Endothelial cell of umbilical vein (primary cell): ENCODE results near the gene RPS6KA4. TPM values are rescaled to one million over a fixed set of nuclear protein-coding genes. Genes with fewer than 3 reads are reported as not detected.

ENCODE experiments used
- BruUV-seq: library from RNA; stranded (reverse); fragments of 400-500 nt; replicated peaks from 2 replicates; lab custom pipeline; 2021; lab: Mats Ljungman, UMichigan
- CTCF ChIA-PET: fragments of 300-600, 350-600 bp; sonication (Branson Sonifier 250); formaldehyde crosslinking; loops from one replicate; lab custom pipeline; 2021; ENCODE audit warnings: antibody characterized with exemption, inconsistent platforms; lab: Charles Lee
- POLR2A ChIA-PET: fragments of 300-600, 350-600 bp; sonication (Branson Sonifier 250); formaldehyde crosslinking; loops from one replicate; lab custom pipeline; 2021; ENCODE audit warnings: antibody characterized with exemption, inconsistent platforms; lab: Charles Lee
- DNase-seq: peaks from one replicate; pipeline ENCODE4 v3.0.0-alpha.2; 2011; ENCODE audit warnings: low read depth, low spot score
- FAIRE-seq: peaks from 2 replicates; lab custom pipeline; 2011; peaks lifted over from hg19 to GRCh38; lab: Jason Lieb, UNC
- H2AFZ ChIP-seq: 2 replicates; pipeline ENCODE4 v1.6.0; 2012; ENCODE audit warnings: low read depth, low read length, control low read depth, inconsistent platforms
- H3K27ac ChIP-seq: 2 replicates; pipeline ENCODE4 v1.5.1; 2011; ENCODE audit warnings: low read depth, mild to moderate bottlenecking, control low read depth, low read length, moderate library complexity; ENCODE audit not compliant: insufficient read depth
- H3K27me3 ChIP-seq, 2 experiments: 2 replicates each; pipeline versions ENCODE4 v1.6.0 to v1.6.1; 2011; ENCODE audit warnings: low read length in 2 of 2, mixed read lengths in 1 of 2; ENCODE audit not compliant: control insufficient read depth in 2 of 2, insufficient read depth in 2 of 2
- H3K36me3 ChIP-seq, 2 experiments: 2 replicates in 1 of 2; 3 replicates in 1 of 2; pipeline ENCODE4 v1.5.1; 2011; ENCODE audit warnings: low read length in 2 of 2, mild to moderate bottlenecking in 1 of 2, moderate library complexity in 1 of 2; ENCODE audit not compliant: control insufficient read depth in 2 of 2, insufficient read depth in 2 of 2; ENCODE audit errors: extremely low read depth in 1 of 2
- H3K4me1 ChIP-seq: 3 replicates; pipeline ENCODE4 v1.5.1; 2011; ENCODE audit warnings: mild to moderate bottlenecking, low read length; ENCODE audit not compliant: control insufficient read depth, insufficient read depth; ENCODE audit errors: extremely low read depth
- H3K4me2 ChIP-seq: 2 replicates; pipeline ENCODE4 v1.6.1; 2011; ENCODE audit warnings: low read length, control low read depth, mixed read lengths; ENCODE audit not compliant: insufficient read depth
- H3K4me3 ChIP-seq, 3 experiments: fragments of 200-600 bp in 1 of 3; sonication (generic), shearing (Covaris generic) in 1 of 3; replicated peaks in 1 of 3; 2 replicates each; pipeline ENCODE4 v1.5.1; 2011 to 2016; ENCODE audit warnings: control low read depth in 3 of 3, low read length in 3 of 3, mild to moderate bottlenecking in 2 of 3, inconsistent platforms in 1 of 3, low read depth in 1 of 3, moderate library complexity in 1 of 3; ENCODE audit not compliant: insufficient read depth in 1 of 3
- H3K79me2 ChIP-seq: 2 replicates; pipeline ENCODE4 v1.6.0; 2012; ENCODE audit warnings: low read length, inconsistent platforms; ENCODE audit not compliant: control insufficient read depth, insufficient read depth
- H3K9ac ChIP-seq: replicated peaks from 2 replicates; pipeline ENCODE3; 2011; ENCODE audit warnings: low read length, control low read depth; ENCODE audit not compliant: insufficient read depth; ENCODE audit errors: extremely low read depth
- H3K9me1 ChIP-seq: replicated peaks from 3 replicates; pipeline ENCODE4 v1.6.0; 2011; ENCODE audit warnings: mild to moderate bottlenecking, low read length; ENCODE audit not compliant: control insufficient read depth, insufficient read depth; ENCODE audit errors: extremely low read depth
- H3K9me3 ChIP-seq: replicated peaks from 2 replicates; pipeline ENCODE4 v1.5.1; 2012; ENCODE audit warnings: low read length, inconsistent platforms; ENCODE audit not compliant: control insufficient read depth, insufficient read depth
- H4K20me1 ChIP-seq: replicated peaks from 2 replicates; pipeline ENCODE3; 2011; ENCODE audit warnings: mild to moderate bottlenecking, low read length; ENCODE audit not compliant: control insufficient read depth, insufficient read depth; ENCODE audit errors: extremely low read depth
- EZH2 ChIP-seq: IDR thresholded peaks from 2 replicates; pipeline ENCODE4 v1.6.1; 2012; ENCODE audit warnings: borderline replicate concordance, low read depth, mild to moderate bottlenecking, moderate library complexity, low read length, inconsistent platforms; ENCODE audit not compliant: severe bottlenecking
- FOS ChIP-seq: IDR thresholded peaks from 2 replicates; pipeline ENCODE4 v1.6.1; 2011; ENCODE audit warnings: mild to moderate bottlenecking, low read length, moderate library complexity, borderline replicate concordance; ENCODE audit not compliant: insufficient read depth
- GATA2 ChIP-seq: IDR thresholded peaks from 2 replicates; pipeline ENCODE4 v1.7.0; 2011; ENCODE audit warnings: low read depth, mild to moderate bottlenecking, moderate library complexity, mixed read lengths, low read length; ENCODE audit not compliant: insufficient read length, insufficient read depth
- JUN ChIP-seq: IDR thresholded peaks from 2 replicates; pipeline ENCODE4 v1.6.1; 2011; ENCODE audit warnings: borderline replicate concordance, low read depth; ENCODE audit not compliant: insufficient read length, insufficient read depth
- MYC ChIP-seq: IDR thresholded peaks from one replicate; pipeline ENCODE4 v1.6.1; 2011; ENCODE audit warnings: mild to moderate bottlenecking, low read depth, low read length
- POLR2A ChIP-seq: IDR thresholded peaks from 2 replicates; pipeline ENCODE4 v1.6.1; 2012; ENCODE audit warnings: low read depth, mild to moderate bottlenecking, control low read depth, low read length
- POLR2AphosphoS5 ChIP-seq: IDR thresholded peaks from 2 replicates; pipeline ENCODE4 v1.6.1; 2012; ENCODE audit warnings: low read depth, mild to moderate bottlenecking, control low read depth, low read length, moderate library complexity; ENCODE audit not compliant: insufficient read depth
- dilution Hi-C: fragments of 300-500 bp; cut with MboI; formaldehyde crosslinking; loops from one replicate; pipeline ENCODE4 v1.15.0; 2019; ENCODE audit warnings: low sequenced_read_pairs; ENCODE audit not compliant: extremely low pct_ligation_motif_present
- intact Hi-C: fragments of 100-400 bp; cut with micrococcal nuclease; formaldehyde crosslinking; loops from one replicate; pipeline ENCODE4 v1.10.0; 2022
- polyA plus RNA-seq, 4 experiments: library from polyadenylated mRNA; depleted of rRNA in 3 of 4; stranded (reverse) in 3 of 4; unstranded in 1 of 4; fragments of >200 nt; gene quantifications; 2 replicates each; pipeline versions ENCODE4 v1.2.1 to v1.2.3, GENCODE V29; 2011 to 2012; ENCODE audit warnings: missing spikeins in 1 of 4
- total RNA-seq: library from RNA; stranded (reverse); gene quantifications from 2 replicates; pipeline ENCODE4 v1.2.3, GENCODE V29; 2021
- TF ChIP-seq, protein P1 (sequence below): IDR thresholded peaks from 2 replicates; pipeline ENCODE4 v1.6.1; 2011; ENCODE audit not compliant: insufficient read depth, insufficient read length
- TF ChIP-seq, protein P2 (sequence below), 2 donors: IDR thresholded peaks; 1 replicate in 1 of 2; 2 replicates in 1 of 2; pipeline ENCODE4 v1.5.1; 2011; ENCODE audit warnings: low read length in 2 of 2, mild to moderate bottlenecking in 2 of 2, moderate library complexity in 2 of 2, control low read depth in 1 of 2, inconsistent platforms in 1 of 2, low read depth in 1 of 2; ENCODE audit not compliant: insufficient read depth in 1 of 2; ENCODE audit errors: extremely low read depth in 1 of 2

The RPS6KA4 gene
- total and polyA plus RNA-seq, 2 donors (not counting 3 experiments of a cell fraction or from before 2014, with no cell fraction given) = 26.5 to 44.1 TPM

DNA sequence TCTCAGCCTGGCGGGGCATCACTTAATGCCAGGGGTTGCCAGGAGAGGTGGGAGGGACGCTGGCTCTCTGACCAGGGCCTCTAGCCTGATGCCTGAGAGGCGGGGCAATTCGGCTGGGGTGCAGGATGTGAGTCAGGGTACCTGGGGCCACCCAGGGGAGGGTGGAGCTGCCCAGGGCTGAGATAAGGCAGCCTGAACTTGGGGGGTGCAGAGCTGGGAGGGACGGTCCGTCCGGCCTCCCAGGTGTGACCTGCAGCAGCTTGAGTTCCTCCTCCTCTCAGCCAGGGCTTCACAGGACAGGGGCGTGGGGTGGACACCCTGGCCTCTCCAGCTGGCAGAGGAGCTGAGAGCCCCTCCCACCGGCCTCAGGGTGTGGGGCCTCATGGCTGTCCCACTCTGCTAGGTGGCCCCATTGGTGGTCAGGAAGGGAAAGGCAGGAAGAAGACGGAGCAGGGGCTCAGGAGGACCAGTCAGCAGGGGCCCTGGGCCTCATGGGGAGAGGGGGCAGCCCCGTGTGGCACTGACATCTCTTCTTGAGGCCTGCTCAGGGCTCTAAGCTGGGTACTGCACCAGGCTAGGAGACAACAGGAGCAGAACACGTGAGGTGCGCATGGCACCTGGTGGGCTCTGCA, 942 bp upstream of the RPS6KA4 start:
- Histone ChIP-seq H3K27me3 (no peaks in the 10 kb centered on the region), H3K9me3 (no peaks in the 10 kb centered on the region), H3K4me1 (peaks cover 22% of the 10 kb centered on the region), H3K79me2 (peaks cover 10% of the 10 kb centered on the region), H3K4me3 (peak overlapping the region in 1 of 3 experiments; percentile 91), H3K36me3 (peaks cover 5 to 15% of the 10 kb centered on the region in 2 experiments), H4K20me1 (no peaks in the 10 kb centered on the region), H3K9ac (peak overlapping the region; percentile 44), H3K4me2 (peak overlapping the region; percentile 57), H3K27ac (peak overlapping the region; percentile 70), H2AFZ (peak overlapping the region; percentile 39), H3K9me1 (no peaks in the 10 kb centered on the region)
- intact Hi-C loops = loop anchor here (5.0 kb wide), 1 partner anchor 116 kb away; the partner anchor contains the start of gene FKBP2
- no TSS peak for BruUV-seq
- FAIRE-seq (peak; percentile 28), DNase-seq (no peak)
- ChIA-PET CTCF (interaction anchor here (1.1 to 4.5 kb wide), 4 partner anchors 14 to 91 kb away, joined by 3 to 107 read pairs (median 10); partner anchors contain the start of genes PRDX5 and TRMT112), POLR2A (no interaction called here)
- dilution Hi-C loops = no loop called here
- no peak for TF ChIP-seq MYC
- peak; percentile 25 for TF ChIP-seq FOS
- TF ChIP-seq GATA2 = no peak
- TF ChIP-seq EZH2 = no peak

DNA sequence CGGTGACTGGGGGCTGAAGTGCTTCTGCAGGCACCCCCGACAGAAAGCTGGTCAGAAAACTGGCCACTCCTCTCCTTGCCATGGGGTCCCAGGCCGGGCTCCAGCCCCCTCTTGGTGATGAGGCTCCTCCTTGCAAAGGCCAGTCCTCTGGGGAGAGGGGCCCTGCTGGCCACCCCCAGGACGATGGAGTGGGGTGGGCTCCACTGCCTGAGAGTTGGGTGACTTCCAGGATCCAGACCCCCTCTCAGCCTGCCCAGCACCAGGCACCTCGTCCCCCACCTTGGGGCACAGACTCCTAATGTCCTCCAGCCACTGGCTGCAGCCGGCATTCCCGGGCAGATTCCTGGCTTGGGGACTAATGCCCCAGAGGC, 441 bp upstream of the RPS6KA4 start:
- FAIRE-seq (no peak), DNase-seq (no peak)
- peaks cover 5 to 15% of the 10 kb centered on the region in 2 experiments for H3K36me3 ChIP-seq
- intact Hi-C loops = loop anchor here (5.0 kb wide), 1 partner anchor 116 kb away; the partner anchor contains the start of gene FKBP2
- H3K79me2 ChIP-seq = peaks cover 10% of the 10 kb centered on the region
- dilution Hi-C loops = no loop called here
- peak overlapping the region; percentile 70 for H3K27ac ChIP-seq
- no peaks in the 10 kb centered on the region for H3K9me1 ChIP-seq
- H4K20me1 ChIP-seq = no peaks in the 10 kb centered on the region
- peak overlapping the region; percentile 44 for H3K9ac ChIP-seq
- H3K4me2 ChIP-seq = peak overlapping the region; percentile 57
- peaks cover 22% of the 10 kb centered on the region for H3K4me1 ChIP-seq
- H3K9me3 ChIP-seq = no peaks in the 10 kb centered on the region
- TF ChIP-seq FOS (no peak), JUN (no peak), POLR2A (no peak), POLR2AphosphoS5 (no peak), MYC (no peak), EZH2 (no peak), GATA2 (no peak)
- TF ChIP-seq, protein P1, sequence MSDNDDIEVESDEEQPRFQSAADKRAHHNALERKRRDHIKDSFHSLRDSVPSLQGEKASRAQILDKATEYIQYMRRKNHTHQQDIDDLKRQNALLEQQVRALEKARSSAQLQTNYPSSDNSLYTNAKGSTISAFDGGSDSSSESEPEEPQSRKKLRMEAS = no peak
- TF ChIP-seq, protein P2, sequence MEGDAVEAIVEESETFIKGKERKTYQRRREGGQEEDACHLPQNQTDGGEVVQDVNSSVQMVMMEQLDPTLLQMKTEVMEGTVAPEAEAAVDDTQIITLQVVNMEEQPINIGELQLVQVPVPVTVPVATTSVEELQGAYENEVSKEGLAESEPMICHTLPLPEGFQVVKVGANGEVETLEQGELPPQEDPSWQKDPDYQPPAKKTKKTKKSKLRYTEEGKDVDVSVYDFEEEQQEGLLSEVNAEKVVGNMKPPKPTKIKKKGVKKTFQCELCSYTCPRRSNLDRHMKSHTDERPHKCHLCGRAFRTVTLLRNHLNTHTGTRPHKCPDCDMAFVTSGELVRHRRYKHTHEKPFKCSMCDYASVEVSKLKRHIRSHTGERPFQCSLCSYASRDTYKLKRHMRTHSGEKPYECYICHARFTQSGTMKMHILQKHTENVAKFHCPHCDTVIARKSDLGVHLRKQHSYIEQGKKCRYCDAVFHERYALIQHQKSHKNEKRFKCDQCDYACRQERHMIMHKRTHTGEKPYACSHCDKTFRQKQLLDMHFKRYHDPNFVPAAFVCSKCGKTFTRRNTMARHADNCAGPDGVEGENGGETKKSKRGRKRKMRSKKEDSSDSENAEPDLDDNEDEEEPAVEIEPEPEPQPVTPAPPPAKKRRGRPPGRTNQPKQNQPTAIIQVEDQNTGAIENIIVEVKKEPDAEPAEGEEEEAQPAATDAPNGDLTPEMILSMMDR (IDR thresholded peaks at IDR 0.05; ENCODE audit: extremely low read depth in 1 of 2, insufficient read depth in 1 of 2, low read depth in 1 of 2, low read length in 2 of 2) = no peak
- H2AFZ ChIP-seq = peak overlapping the region; percentile 69
- CTCF ChIA-PET = interaction anchor here (1.3 to 4.5 kb wide), 3 partner anchors 15 to 58 kb away, joined by 3 to 107 read pairs (median 16); partner anchors contain the start of genes PRDX5 and TRMT112
- BruUV-seq = no TSS peak
- H3K27me3 ChIP-seq = no peaks in the 10 kb centered on the region
- peak overlapping the region in 2 of 3 experiments; percentile 33 to 91 for H3K4me3 ChIP-seq
- POLR2A ChIA-PET = no interaction called here
